SK-N-SH treated with all-trans-retinoic acid at 6 μM for 48 hours (cell line): Measurements from ENCODE around the gene INO80B.
A peak's percentile ranks its signal among the peaks of the same experiment; 100 is the strongest.

Experiments
- PATZ1 ChIP-seq: fragments of 250-450 bp; sonication (Bioruptor Pico); IDR thresholded peaks from 2 replicates; pipeline ENCODE4 v1.8.0; 2020; ENCODE audit warnings: mild to moderate bottlenecking, moderate library complexity, borderline replicate concordance
- SNAI2 ChIP-seq: fragments of 250-450 bp; sonication (Bioruptor Pico); IDR thresholded peaks from 2 replicates; pipeline ENCODE4 v1.5.0; 2020; ENCODE audit warnings: mild to moderate bottlenecking, moderate library complexity
- TSHZ2 ChIP-seq: fragments of 250-450 bp; sonication (Bioruptor Pico); IDR thresholded peaks from 2 replicates; pipeline ENCODE4 v1.5.0; 2020; ENCODE audit warnings: mild to moderate bottlenecking, moderate library complexity
- ZC3H10 ChIP-seq: fragments of 250-450 bp; sonication (Bioruptor Pico); IDR thresholded peaks from 2 replicates; pipeline ENCODE4 v1.5.1; 2021; ENCODE audit warnings: mild to moderate bottlenecking, moderate library complexity

GRCh38 chr2:74440378-74441169 lies 14.3 kb upstream of the INO80B start:
- TF ChIP-seq TSHZ2 (CRISPR knock-in tag): 0 out of 2 replicates have a peak, but pooled peaks have one; percentile 23
- no peak for TF ChIP-seq ZC3H10
- TF ChIP-seq SNAI2 (CRISPR knock-in tag): no peak
- TF ChIP-seq PATZ1 (CRISPR knock-in tag): no peak
